Left kidney (tissue), 2 donors: ENCODE results near the gene RASD2. TPM values are rescaled to one million over a fixed set of nuclear protein-coding genes. Genes with fewer than 3 reads are reported as not detected.

ENCODE experiments used
- DNase-seq: peaks from one replicate; pipeline ENCODE4 v3.0.0-alpha.2; 2013
- polyA plus RNA-seq: library from polyadenylated mRNA; unstranded; fragments of 120-200 nt; gene quantifications from one replicate; pipeline ENCODE4 v1.2.1, GENCODE V29; 2013; ENCODE audit not compliant: insufficient read length

The RASD2 gene
- polyA plus RNA-seq, 1 donor: 1.5 TPM

DNA sequence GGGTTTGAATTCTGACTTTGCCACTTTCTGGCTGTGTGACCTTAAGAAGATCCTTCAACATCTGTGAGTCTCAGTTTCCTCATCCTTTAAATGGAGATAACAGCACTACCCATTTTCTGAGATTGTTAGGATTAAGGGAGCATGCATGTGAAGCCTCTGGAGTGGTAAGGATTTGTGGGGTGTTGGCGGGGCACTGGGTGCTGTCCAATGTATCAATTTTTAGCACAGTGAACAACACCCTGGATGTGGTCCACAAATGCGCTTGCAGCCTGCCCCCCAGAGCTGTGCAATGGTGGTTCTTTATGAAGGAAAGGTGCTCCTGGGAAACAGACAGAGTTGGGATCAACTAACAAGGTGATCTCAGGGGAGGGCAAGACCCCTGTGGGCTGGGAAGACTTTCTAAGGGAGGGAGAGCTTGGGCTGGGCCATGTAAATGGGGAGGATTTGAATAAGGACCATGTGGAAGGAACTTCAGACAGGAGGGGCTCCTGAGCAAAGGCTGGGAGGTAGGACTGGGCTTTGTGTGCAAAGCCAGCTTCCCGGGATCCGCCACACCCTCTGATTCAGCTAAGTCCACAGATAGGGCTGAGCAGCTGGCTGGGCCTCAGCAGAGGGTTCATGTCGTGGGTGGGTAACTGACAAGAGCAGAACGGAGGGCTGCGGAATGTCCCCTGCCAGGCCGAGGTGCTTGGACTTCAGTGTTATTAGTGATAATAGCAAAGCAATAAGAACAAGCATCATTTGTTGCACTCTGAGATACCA is 22.7 kb upstream of the RASD2 start:
- no peak for DNase-seq

DNA sequence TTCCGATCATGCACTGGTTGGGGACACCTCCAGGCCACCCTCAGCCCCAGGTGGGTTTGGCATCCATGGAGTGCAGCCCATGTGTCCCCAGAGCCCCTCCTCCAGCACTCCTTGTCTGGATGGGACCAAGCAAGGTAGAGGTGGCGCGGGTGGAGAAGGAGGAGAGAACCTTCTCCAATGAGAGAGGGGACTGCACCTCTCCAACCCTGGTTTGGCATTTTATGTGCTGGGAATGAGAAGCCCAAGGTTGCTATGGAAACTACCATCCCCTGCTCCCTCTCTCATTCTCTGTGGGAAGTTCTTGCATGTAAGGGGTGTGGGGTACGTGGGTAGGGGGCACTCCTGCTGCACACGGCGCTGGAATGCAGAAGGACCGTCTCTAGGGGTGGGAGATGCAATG is 21.8 kb upstream of the RASD2 start:
- DNase-seq: no peak

DNA sequence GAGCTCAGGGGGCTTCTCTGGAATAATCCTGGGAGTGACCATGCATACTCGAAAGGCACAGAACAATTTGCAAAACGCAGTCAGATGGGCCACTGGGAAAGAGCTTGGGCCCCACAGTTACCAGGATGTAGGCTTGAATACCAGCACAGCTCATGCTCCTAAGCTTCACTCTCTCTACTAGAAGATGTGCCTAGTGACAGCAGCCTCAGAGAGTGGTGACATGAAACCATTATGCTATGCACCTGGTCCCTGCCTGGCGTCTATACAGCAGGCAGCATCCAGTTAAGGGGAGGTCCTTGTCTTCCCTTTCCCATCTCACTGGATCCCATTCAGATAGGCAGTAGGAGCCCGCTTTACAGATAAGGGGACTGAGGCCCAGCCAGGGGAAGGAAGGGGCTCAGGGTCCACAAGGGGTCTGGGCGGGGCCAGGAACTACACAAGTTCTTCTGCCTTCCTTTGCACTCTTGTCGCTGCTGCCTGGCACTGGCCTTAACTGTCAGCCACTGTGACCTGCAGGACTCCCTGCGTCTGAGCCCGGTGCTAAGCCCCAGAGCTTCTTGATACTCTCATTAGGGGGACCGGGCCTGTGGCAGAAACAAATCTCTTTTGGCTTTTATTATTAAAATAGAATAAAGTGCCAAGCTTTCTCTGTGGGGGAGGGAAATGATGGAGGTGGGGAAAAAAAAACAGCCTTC is 21.2 kb upstream of the RASD2 start:
- DNase-seq: no peak

DNA sequence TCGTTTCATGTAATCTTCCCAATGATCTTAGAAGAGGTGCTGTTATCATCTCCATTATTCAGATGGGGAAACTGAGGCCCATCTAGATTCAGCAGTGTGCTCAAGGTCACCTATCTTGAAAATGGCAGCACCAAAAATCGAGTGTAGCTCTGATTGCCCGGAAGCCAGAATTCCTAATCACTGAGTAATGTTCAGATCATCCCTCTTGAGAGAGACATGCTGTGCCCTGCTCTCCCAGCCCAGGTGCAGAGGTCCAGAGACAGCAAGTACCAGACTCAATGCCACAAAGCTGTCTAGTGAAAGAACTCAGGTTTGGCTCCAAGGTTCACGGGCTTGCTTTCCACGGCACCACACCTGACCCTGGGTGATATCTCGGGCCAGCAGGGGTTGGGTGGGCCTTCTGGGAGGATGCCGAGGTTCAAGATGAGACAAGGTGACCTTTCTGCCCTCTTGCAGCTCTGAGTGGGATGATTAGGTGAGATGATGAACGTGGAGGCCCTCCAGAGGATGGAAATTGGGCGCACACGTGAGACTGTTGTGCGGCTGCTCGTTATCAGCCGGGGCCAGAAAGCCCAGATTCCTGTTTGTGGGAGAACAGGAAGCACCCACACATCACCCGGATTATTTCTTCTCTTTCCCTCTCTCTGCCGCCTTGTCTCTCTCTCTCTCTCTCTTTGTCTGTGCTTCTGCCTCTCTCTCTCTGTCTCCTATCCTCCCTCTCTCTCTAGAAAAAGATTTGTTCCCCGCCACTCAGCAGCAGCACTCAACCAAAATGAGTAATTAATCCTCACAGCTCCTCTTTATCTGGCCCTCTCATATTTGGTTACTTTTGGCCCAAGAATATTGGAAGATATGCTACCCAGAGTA is 19.0 kb upstream of the RASD2 start:
- DNase-seq: no peak

DNA sequence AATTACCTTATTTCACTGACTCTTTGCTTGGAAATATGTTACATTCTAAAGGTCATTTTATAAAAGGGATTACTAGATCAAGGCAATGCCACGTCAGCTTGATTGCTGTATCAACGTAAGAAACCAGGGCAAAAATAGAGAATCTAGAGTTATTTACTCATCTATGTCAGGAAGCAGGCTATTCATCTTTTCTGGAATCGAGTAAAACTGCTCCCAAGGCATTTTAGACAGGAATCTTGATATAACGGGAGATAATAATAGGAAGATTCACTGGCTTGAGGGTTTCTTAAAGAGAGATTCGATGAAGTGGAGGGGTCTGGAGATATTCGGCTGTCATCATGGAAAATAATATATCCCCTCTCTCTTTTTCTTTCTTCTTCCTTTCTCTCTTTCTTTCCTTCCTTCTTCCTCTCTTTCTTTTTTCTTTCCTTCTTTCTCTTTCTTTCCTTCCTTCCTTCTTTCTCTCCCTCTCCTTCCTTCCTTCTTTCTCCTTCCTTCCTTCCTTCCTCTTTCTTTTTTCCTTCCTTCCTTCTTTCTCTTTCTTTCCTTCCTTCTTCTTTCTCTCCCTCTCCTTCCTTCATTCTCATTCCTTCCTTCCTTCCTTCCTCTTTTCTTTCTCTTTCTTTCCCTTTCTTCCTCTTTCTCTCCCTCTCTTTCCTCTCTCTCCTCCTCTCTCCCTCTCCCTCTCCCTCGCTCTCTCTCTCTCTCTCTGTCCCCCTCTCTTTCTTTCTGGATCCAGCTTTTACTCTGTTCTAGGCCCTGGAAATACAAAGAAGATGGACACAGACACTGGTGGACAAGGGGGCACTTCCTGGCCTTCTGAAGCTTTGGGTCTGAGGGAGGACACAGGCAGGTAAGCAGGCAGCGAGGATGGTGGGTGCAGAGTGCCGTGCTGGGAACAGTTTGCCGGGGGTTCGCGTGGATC is 18.1 kb upstream of the RASD2 start:
- no peak for DNase-seq

DNA sequence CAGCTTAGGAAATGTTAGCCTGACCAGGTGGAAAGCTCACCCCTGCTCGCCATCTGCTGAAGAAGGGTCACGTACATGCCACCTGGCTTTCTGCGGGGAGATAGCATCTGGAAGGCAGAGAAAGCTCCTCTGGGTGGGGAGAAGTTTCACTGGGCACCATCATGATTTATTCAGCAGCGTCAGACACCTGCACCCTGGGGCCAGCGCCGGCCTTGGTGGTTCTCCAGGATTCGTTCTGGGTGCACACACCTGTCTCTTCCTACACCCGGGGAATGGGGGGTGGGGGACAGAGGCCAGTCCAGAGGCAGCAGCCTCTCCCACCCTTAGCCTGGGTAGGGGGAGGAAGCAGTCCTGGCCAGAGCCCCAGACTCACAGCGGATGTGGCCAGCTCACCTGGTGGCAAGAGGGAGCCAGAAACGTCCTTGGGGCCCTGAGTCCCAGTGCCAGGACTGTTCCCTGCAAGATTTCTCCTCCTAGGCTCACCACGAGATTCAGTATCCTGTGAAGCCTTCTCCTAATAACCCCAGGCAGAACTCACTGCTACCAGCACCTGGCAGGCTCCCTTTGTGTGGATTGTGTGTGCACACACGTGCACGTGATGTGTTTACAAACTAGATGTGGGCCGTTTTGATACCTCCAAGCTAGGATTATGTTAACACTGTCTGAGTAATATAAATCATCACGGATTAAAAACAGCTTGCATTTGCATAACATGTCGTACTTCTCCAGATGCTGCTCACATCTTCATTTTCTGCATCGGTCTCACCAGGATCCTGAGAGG is 17.3 kb upstream of the RASD2 start:
- no peak for DNase-seq

DNA sequence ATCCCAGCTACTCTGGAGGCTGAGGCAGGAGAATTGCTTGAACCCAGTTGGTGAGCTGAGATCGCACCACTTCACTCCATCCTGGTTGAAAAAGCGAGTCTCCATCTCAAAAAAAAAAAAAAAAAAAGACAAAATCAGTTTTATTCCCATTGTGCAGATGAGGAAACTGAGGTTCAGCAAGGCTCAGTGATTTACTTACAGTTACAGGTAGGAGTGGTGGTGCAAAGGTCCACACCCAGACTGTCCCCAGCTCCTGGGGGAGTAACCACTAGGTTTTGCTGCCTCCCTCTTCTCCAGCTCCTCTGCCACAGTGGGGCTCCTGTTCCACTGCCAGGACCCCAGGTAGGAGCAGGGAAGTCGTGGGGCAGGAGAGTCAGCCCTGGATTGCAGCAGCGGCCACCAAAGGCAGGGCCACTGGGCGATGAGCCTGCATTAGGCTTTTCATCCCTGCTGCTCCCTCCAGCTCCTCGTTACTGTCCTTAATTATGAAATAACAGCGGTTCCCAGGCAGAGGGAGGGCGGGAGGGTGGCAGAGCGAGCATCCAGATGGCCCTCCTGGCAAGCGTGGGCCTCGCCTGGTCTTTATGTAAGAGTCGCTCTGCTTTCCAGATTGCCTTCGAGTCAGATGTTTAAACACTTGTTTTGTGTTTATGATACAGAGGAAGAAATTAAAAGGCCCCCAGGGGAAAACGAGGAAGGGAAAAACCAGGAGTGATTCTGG is 15.5 kb upstream of the RASD2 start:
- no peak for DNase-seq

DNA sequence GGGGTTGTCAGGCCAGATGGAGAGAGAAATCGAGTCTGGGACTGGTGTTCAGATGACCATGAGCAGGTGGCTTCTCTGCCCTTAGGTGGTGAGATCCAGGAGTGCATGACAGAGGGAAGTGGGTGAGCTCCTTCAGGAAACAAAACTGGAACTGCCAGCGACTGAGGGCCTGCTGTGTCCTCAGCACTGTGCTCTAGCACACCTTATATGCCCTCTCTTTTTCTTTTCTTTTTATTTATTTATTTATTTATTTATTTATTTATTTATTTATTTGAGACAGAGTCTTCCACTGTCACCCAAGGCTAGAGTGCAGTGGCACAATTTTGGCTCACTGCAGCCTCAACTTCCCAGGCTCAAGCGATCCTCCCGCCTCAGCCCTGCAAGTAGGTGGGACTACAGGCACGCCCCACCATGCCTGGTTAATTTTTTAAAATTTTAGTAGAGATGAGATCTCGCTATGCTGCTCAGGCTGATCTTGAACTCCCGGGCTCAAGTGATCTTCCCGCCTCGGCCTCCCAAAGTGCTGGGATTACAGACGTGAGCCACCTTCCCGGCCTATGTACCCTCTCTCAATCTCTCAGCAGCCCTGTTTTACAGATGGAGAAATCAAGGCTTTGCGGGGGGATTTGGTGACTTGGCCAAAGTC is 14.8 kb upstream of the RASD2 start:
- no peak for DNase-seq

DNA sequence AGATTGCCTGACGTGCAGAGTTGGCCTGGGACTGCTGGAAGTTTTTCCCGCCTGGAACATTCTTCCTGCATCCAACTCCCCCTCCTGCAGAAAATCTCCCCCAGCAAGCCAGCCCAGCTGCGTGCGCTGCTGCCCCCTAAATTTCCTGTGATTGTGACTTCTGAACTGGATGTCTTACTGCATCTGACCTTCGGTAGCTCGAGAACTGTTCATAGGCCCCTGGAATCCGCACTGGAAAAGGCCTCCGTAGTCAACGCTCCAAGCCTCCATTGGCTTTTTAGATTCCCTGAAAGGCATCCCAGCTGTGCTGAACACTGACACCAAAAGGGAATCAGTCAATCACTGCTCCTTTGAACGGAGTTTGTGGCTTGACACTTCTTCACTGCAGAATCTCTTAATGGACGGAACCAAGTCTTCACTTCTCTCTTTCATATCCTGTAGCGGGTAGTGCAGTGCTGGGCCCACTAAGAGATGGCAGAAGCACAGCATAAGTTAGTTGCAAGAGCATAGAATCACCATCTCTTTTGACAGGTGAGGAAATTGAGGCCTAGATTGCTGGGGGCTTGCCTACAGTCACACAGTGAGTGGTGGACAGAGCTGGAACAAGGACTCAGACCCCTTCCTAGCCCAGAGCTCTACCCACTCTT is 14.2 kb upstream of the RASD2 start:
- DNase-seq: no peak

DNA sequence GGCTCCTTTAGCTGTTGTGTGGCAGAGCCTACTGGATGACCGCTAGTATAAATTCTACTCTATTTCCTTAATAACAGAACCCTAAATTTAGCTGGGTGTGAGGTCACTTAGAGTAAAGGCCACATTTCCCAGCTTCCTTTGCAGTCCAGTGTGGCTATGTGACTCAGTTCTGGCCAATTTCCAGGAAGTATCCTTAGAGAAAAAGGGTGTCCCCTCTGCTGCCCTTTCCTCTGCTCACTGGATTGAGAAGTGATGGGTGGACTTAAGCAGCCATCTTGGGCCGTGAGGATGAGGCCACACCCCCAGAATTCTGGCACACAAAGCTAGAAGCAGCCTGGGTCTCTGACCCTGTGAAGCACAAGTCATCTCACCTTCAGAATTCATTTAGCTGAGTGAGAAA is 11.7 kb upstream of the RASD2 start:
- DNase-seq: no peak

DNA sequence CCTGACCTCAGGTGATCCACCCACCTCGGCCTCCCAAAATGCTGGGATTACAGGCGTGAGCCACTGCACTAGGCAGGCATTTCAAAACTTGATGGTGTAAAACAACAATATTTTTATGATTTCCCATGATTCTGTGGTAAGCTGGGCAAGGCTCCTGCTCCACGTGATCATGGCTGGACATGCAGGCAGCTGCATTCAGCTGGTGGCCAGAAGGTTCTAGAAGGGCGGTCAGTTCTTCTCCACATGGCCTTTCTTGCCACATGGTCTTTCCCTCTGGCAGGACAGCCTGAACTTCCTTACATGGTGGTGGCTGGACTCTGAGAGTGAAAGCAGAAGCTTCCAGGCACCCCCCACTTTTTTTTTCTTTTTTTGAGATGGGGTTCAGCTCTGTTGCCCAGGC is 9.9 kb upstream of the RASD2 start:
- no peak for DNase-seq

DNA sequence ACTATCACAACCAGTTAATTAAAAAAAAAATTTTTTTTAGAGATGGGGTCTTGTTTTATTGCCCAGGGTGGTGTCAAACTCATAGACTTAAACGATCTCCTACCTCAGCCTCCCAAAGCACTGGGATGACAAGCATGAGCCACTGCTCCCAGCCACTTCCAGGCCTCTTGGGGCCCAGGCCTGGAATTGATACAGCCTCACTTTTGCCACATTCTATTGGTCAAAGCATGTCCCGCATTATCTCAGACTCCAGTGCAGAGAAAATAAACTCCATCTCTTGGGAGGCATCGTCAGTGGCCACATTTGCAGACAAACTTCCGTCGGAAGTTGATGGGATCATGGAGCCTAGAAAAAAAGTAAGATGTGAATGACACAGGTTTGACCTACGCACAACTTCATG is 9.4 kb upstream of the RASD2 start:
- DNase-seq: no peak

DNA sequence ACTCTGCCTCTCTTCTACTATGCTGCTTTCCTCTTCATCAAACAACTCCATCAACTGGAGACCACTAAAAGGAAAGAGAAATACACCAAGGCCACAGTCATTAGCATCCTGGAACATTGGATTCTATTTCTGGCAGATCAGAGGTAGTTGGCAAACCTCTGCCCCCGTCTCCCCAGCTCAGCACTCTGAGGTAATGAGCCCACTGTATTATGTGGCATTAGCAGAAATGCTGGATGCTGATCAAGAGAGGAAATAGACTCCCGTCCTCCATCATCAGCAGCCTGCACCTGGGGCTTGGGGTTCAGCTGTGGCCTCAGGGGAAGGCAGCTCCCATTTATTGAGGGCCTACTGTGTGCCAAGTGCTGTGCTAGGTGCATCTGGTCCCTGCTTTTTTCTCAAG is 9.0 kb upstream of the RASD2 start:
- no peak for DNase-seq

DNA sequence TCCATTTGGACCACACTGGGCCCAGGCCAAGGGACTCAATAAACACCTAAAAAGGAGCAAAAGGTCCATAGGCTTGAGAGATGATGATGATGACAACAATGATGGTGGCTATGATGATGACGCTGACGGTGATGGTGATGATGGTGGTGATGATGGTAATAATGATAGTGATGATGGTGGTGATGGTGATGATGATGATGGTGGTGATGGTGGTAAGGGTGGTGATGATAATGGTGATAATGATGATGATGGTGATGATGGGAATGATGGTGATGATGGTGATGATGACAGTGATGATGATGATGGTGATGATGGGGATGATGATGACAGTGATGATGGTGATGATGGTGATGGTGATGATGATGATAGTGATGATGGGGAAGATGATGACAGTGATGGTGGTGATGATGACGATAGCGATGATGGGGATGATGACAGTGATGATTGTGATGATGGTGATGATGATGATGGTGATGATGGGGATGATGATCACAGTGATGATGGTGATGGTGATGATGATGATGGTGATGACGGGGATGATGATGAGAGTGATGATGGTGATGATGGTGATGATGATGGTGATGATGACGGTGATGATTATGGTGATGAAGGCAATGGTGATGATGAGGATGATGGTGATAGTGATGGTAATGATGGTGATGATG is 7.1 kb upstream of the RASD2 start:
- no peak for DNase-seq

DNA sequence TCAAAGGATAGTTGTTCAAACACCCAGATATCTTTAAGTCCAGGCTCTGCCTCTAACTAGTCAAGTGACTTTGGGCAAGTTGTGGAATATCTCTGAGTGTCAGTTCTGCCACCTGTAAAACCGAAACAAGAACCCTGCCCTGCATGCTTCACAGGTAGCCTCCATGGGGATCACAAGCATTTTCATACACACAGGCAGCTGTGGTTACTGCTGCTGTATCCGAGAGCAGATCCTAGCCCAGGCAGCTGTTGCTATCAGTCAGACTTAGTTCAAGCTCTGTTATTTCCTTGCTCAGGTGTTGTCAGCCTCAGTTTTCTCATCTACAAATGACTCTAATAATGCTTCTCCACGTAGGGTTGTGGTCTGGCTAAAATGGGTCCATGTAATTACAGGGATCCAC is 6.5 kb upstream of the RASD2 start:
- no peak for DNase-seq

DNA sequence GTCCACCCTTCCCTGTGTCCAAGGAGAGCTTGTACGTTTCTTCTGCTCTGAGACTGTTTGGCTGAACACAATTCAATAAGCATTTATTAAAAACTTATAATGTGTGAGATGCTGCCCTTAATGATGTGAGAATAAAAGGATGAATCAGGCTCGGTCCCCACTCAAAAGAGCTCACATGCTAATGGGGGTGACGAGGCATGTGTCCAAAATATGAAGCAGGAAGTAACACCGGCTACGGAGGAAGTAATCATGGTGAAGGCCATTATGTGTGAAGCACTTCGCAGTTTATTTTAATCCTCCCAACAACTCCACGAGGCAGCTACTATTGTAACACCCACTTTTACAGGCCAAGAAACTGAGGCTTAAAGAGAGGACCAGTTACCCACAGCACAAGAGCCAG is 3.4 kb upstream of the RASD2 start:
- DNase-seq: no peak

DNA sequence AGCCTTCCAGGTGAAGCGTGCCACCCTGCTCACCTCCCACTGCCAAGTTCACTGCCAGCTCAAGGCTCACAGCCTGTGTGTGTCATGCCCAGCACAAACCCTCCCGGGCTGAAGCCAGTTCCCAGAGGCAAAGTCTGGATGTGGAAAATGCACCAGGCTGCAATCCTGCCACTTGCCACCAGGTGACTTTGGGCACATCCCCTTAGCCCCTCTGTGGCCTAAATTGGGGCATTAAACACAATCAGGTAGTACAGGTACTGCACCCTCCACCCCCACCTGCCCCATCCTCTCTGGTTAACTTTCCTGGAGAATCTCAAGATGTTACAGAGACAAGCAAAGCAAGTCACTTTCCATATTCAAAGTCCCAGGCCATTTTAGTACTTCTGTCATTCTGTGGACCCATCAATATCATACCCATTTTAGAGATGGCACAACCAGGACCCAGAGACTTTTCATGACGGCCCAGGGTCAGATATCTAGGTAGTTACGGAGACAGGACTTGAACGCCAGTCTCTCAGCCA is 1.8 kb upstream of the RASD2 start:
- no peak for DNase-seq

DNA sequence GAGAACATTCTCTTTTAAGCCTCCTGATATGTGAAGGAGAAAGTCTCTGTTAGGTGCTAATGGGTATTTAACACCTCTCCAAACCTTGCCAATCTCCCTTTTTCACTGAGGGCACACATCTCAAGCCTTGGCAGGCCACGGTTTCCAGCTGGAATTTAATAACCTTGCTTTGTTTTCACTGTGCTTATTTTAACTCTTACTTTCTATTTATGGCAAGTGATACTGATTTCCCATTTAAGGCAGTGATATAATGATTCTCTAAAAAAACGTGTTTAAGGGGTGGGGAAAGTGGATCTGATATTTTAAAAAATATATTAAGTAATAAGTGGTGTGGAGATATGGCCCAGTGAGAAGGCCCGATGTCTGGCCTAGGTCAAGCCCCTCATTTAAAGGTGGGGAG is 1.1 kb upstream of the RASD2 start:
- no peak for DNase-seq
